IMR-90 (cell line): Measurements from ENCODE around the gene PRTFDC1. TPM values are rescaled to one million over a fixed set of nuclear protein-coding genes. Genes with fewer than 3 reads are reported as not detected.

Source experiments
- ATAC-seq: fragments of 200-7000 bp; cut with Tn5 transposase; 2 replicates; pipeline ENCODE4 v1.9.1; 2020; ENCODE audit warnings: low read depth, mild to moderate bottlenecking, moderate library complexity
- BruUV-seq: library from RNA; stranded (reverse); fragments of 400-500 nt; replicated peaks from 2 replicates; lab custom pipeline; 2021; lab: Mats Ljungman, UMichigan
- CTCF ChIA-PET: fragments of 300-600 bp; formaldehyde crosslinking; extraction: SDS; loops from one replicate; lab custom pipeline; 2021; ENCODE audit warnings: antibody characterized with exemption; lab: Yijun Ruan, JAX
- POLR2A ChIA-PET: fragments of 300-600 bp; sonication (Branson Sonifier 250); formaldehyde crosslinking; loops from one replicate; lab custom pipeline; 2022; ENCODE audit warnings: antibody characterized with exemption; ENCODE audit not compliant: unreplicated experiment; lab: Charles Lee
- DNase-seq: peaks from one replicate; pipeline ENCODE4 v3.0.0; 2013
- H2AFZ ChIP-seq: replicated peaks from 2 replicates; pipeline ENCODE3; 2013; ENCODE audit warnings: low read length, mild to moderate bottlenecking; ENCODE audit not compliant: poor library complexity
- H2AK5ac ChIP-seq: 2 replicates; pipeline ENCODE4 v1.6.1; 2013; ENCODE audit warnings: low read depth, low read length, inconsistent platforms
- H2AK9ac ChIP-seq: replicated peaks from 2 replicates; pipeline ENCODE3; 2013; ENCODE audit warnings: mild to moderate bottlenecking, low read depth, low read length, moderate library complexity; ENCODE audit not compliant: poor library complexity
- H2BK120ac ChIP-seq: 2 replicates; pipeline ENCODE4 v1.6.1; 2013; ENCODE audit warnings: low read depth, low read length, inconsistent platforms
- H2BK15ac ChIP-seq: 3 replicates; pipeline ENCODE4 v1.6.1; 2013; ENCODE audit warnings: low read depth, low read length, inconsistent platforms
- H2BK20ac ChIP-seq: 2 replicates; pipeline ENCODE4 v1.6.1; 2013; ENCODE audit warnings: low read depth, mild to moderate bottlenecking, inconsistent platforms, low read length, moderate library complexity
- H2BK5ac ChIP-seq: 2 replicates; pipeline ENCODE4 v1.6.1; 2013; ENCODE audit warnings: mild to moderate bottlenecking, low read depth, low read length, inconsistent platforms; ENCODE audit not compliant: poor library complexity, severe bottlenecking
- H3K14ac ChIP-seq: replicated peaks from 2 replicates; pipeline ENCODE4 v1.6.1; 2013; ENCODE audit warnings: low read depth, low read length, inconsistent platforms
- H3K18ac ChIP-seq: 2 replicates; pipeline ENCODE4 v1.6.1; 2013; ENCODE audit warnings: low read depth, low read length, control low read depth
- H3K23ac ChIP-seq: 2 replicates; pipeline ENCODE4 v1.6.1; 2013; ENCODE audit warnings: low read depth, low read length, inconsistent platforms
- H3K27ac ChIP-seq: 2 replicates; pipeline ENCODE4 v1.5.1; 2013; ENCODE audit warnings: mild to moderate bottlenecking, control low read depth, low read length; ENCODE audit not compliant: insufficient read depth
- H3K27me3 ChIP-seq: 2 replicates; pipeline ENCODE4 v1.6.1; 2013; ENCODE audit warnings: low read length; ENCODE audit not compliant: control insufficient read depth, insufficient read depth
- H3K36me3 ChIP-seq: 2 replicates; pipeline ENCODE4 v1.6.1; 2013; ENCODE audit warnings: low read length, mixed read lengths; ENCODE audit not compliant: control insufficient read depth, insufficient read depth
- H3K4ac ChIP-seq: 2 replicates; pipeline ENCODE4 v1.6.1; 2013; ENCODE audit warnings: low read depth, low read length, inconsistent platforms
- H3K4me1 ChIP-seq: 2 replicates; pipeline ENCODE4 v1.6.1; 2013; ENCODE audit warnings: low read length, mixed read lengths; ENCODE audit not compliant: control insufficient read depth, insufficient read depth
- H3K4me2 ChIP-seq: 2 replicates; pipeline ENCODE4 v1.6.1; 2013; ENCODE audit warnings: low read depth, mild to moderate bottlenecking, control low read depth, low read length, moderate library complexity
- H3K4me3 ChIP-seq: 2 replicates; pipeline ENCODE4 v1.5.1; 2013; ENCODE audit warnings: low read depth, mild to moderate bottlenecking, control low read depth, low read length, moderate library complexity; ENCODE audit not compliant: insufficient read depth
- H3K56ac ChIP-seq: 2 replicates; pipeline ENCODE4 v1.6.1; 2013; ENCODE audit warnings: low read length, inconsistent platforms; ENCODE audit not compliant: insufficient read depth; ENCODE audit errors: extremely low read depth
- H3K79me1 ChIP-seq, 2 experiments: 2 replicates each; pipeline ENCODE4 v1.6.1; 2013; ENCODE audit warnings: low read length in 2 of 2, inconsistent platforms in 1 of 2, low read depth in 1 of 2
- H3K9ac ChIP-seq: 2 replicates; pipeline ENCODE4 v1.6.1; 2013; ENCODE audit warnings: low read depth, low read length, control low read depth
- H3K9me1 ChIP-seq: 2 replicates; pipeline ENCODE4 v1.6.1; 2013; ENCODE audit warnings: low read length, inconsistent platforms; ENCODE audit not compliant: insufficient read depth
- H3K9me3 ChIP-seq: 2 replicates; pipeline ENCODE4 v1.6.1; 2013; ENCODE audit warnings: low read length; ENCODE audit not compliant: control insufficient read depth, insufficient read depth
- H4K20me1 ChIP-seq: 2 replicates; pipeline ENCODE4 v1.6.1; 2013; ENCODE audit warnings: low read length, inconsistent platforms; ENCODE audit not compliant: insufficient read depth
- H4K5ac ChIP-seq: 2 replicates; pipeline ENCODE4 v1.6.1; 2013; ENCODE audit warnings: mild to moderate bottlenecking, low read depth, low read length, control low read depth
- H4K8ac ChIP-seq, 2 experiments: 2 replicates each; pipeline ENCODE4 v1.6.1; 2013; ENCODE audit warnings: low read depth in 2 of 2, low read length in 2 of 2, control low read depth in 1 of 2, inconsistent platforms in 1 of 2
- H4K91ac ChIP-seq: 2 replicates; pipeline ENCODE4 v1.6.1; 2013; ENCODE audit warnings: low read depth, low read length, inconsistent platforms; ENCODE audit not compliant: insufficient read depth
- CEBPB ChIP-seq: IDR thresholded peaks from 2 replicates; pipeline ENCODE4 v1.6.1; 2012; ENCODE audit warnings: low read depth, low read length, improper control_type of control experiment
- ELK1 ChIP-seq: fragments of 150-350 bp; IDR thresholded peaks from 2 replicates; pipeline ENCODE4 v1.6.1; 2016; ENCODE audit warnings: low read depth, mild to moderate bottlenecking, low read length, moderate library complexity, borderline replicate concordance
- POLR2A ChIP-seq: IDR thresholded peaks from 2 replicates; pipeline ENCODE4 v1.6.1; 2012; ENCODE audit warnings: mild to moderate bottlenecking, low read depth, low read length
- WGBS, 2 experiments: methylation state at CpG; one replicate each; pipeline versions ENCODE4 v1.1.5 to v1.1.7; 2013; ENCODE audit warnings: missing lambda C conversion rate in 2 of 2; ENCODE audit not compliant: insufficient read length in 1 of 2; ENCODE audit errors: extremely low coverage in 2 of 2; 5-methylcytosine and 5-hydroxymethylcytosine counted together
- dilution Hi-C: fragments of 300-500 bp; cut with HindIII; formaldehyde crosslinking; loops from one replicate; pipeline ENCODE4 v1.14.3; 2018; ENCODE audit warnings: low sequenced_read_pairs; ENCODE audit not compliant: unreplicated experiment
- in situ Hi-C: fragments of 300-500 bp; cut with MboI; formaldehyde crosslinking; loops from 3 replicates; pipeline ENCODE4 v1.14.3; 2019; ENCODE audit warnings: low sequenced_read_pairs, inconsistent platforms, mixed read lengths
- intact Hi-C: fragments of 100-400 bp; cut with micrococcal nuclease; formaldehyde crosslinking; loops from 2 replicates; pipeline ENCODE4 v1.10.0; 2022
- polyA plus RNA-seq, 3 experiments: library from polyadenylated mRNA; depleted of rRNA; stranded (reverse); fragments of >200 nt; gene quantifications; 2 replicates each; pipeline ENCODE4 v1.2.3, GENCODE V29; 2012; ENCODE audit warnings: low replicate concordance in 1 of 3
- total RNA-seq: library from RNA; depleted of rRNA; stranded (reverse); fragments of >200 nt; gene quantifications from 2 replicates; pipeline ENCODE4 v1.2.3, GENCODE V29; 2012

The PRTFDC1 gene
- total and polyA plus RNA-seq, 2 of the 4 experiments (the other 2 are of a cell fraction), result 12.3 to 17.9 TPM

GRCh38 chr10:24858288-24859270, 93.8 kb downstream of the PRTFDC1 start:
- TF ChIP-seq ELK1 (no peak), CEBPB (peak; percentile 83), POLR2A (no peak)
- Histone ChIP-seq H2AK5ac (peak overlapping the region; percentile 75), H3K9me1 (peaks cover 7% of the 10 kb centered on the region), H3K9me3 (no peaks in the 10 kb centered on the region), H3K4me1 (peaks cover 7% of the 10 kb centered on the region), H2BK15ac (0 out of 3 replicates have a peak overlapping the region, but pooled peaks have one; percentile 73), H4K8ac (peak overlapping the region; percentile 9 to 71; a peak in 2 of 4 replicates), H3K56ac (no peak overlapping the region), H3K9ac (no peak overlapping the region), H2BK20ac (peak overlapping the region; percentile 75), H3K4me2 (peak overlapping the region; percentile 14; the same call in 1 of the 2 replicates), H3K23ac (peak overlapping the region; percentile 52; the same call in 1 of the 2 replicates), H3K27me3 (no peaks in the 10 kb centered on the region), H4K5ac (peak overlapping the region; percentile 32; the same call in 1 of the 2 replicates), H2AFZ (peak overlapping the region; percentile 62), H3K79me1 (no peaks in the 10 kb centered on the region), H4K20me1 (no peaks in the 10 kb centered on the region), H3K36me3 (no peaks in the 10 kb centered on the region), H2BK120ac (peak overlapping the region; percentile 74), H2BK5ac (peak overlapping the region; percentile 52), H3K4ac (peak overlapping the region; percentile 81), H3K4me3 (no peak overlapping the region), H3K18ac (peak overlapping the region; percentile 81), H4K91ac (peak overlapping the region; percentile 31; the same call in 1 of the 2 replicates), H3K27ac (peak overlapping the region; percentile 20; the same call in 1 of the 2 replicates), H3K14ac (peak overlapping the region; percentile 70), H2AK9ac (peak overlapping the region; percentile 48)
- dilution Hi-C loops (no loop called here), in situ Hi-C loops (no loop called here), intact Hi-C loops (no loop called here)
- ChIA-PET POLR2A (no interaction called here), CTCF (interaction anchor here (0.8 to 1.1 kb wide), 2 partner anchors 10 to 27 kb away, joined by 3 to 4 read pairs; no protein-coding TSS in a partner anchor)
- DNase-seq (peak; percentile 73), ATAC-seq (peak; percentile 44)
- no TSS peak for BruUV-seq
- WGBS, 2 experiments, result 82% methylated on average over 2 of the region's 10 CpGs; no CpG with 5 or more reads in 1 of the 2 experiments
